Natural killer cell (primary cell): ENCODE measurements around the gene EOGT. TPM values are rescaled to one million over a fixed set of nuclear protein-coding genes. Genes with fewer than 3 reads are reported as not detected.

Experiments
- ATAC-seq, 3 donors: fragments of 150-1000 bp in 2 of 3; fragments of 200-7000 bp in 1 of 3; cut with Tn5 transposase; 1 replicate in 1 of 3; 2 replicates in 2 of 3; pipeline ENCODE4 v1.10.0; 2021; ENCODE audit warnings: mild to moderate bottlenecking in 2 of 3, moderate library complexity in 2 of 3
- DNase-seq, 2 donors: peaks; one replicate each; pipeline versions ENCODE4 v3.0.0 to v3.0.0-alpha.2; 2013 to 2021; ENCODE audit warnings: mixed read lengths in 1 of 2
- H3K27ac ChIP-seq: one replicate; pipeline ENCODE4 v1.5.1; 2013; ENCODE audit warnings: mild to moderate bottlenecking, low read length
- H3K27me3 ChIP-seq: one replicate; pipeline ENCODE4 v1.6.1; 2013; ENCODE audit warnings: low read length; ENCODE audit not compliant: control insufficient read depth, insufficient read depth
- H3K36me3 ChIP-seq: one replicate; pipeline ENCODE4 v1.6.1; 2013; ENCODE audit warnings: low read length; ENCODE audit not compliant: control insufficient read depth, insufficient read depth
- H3K4me1 ChIP-seq: one replicate; pipeline ENCODE4 v1.6.1; 2013; ENCODE audit warnings: low read length; ENCODE audit not compliant: control insufficient read depth, insufficient read depth
- H3K4me3 ChIP-seq: one replicate; pipeline ENCODE4 v1.5.1; 2013; ENCODE audit warnings: low read length
- H3K9me3 ChIP-seq: one replicate; pipeline ENCODE4 v1.6.1; 2013; ENCODE audit warnings: low read length; ENCODE audit not compliant: control insufficient read depth, insufficient read depth
- H3K27ac Mint-ChIP-seq, 2 donors: one replicate each; pipeline ENCODE4 v1.8.0; 2022; ENCODE audit warnings: mild to moderate bottlenecking in 2 of 2, mixed read lengths in 2 of 2, moderate library complexity in 1 of 2
- H3K27me3 Mint-ChIP-seq, 2 donors: one replicate each; pipeline ENCODE4 v1.8.0; 2022; ENCODE audit warnings: low read depth in 2 of 2, mixed read lengths in 2 of 2
- H3K36me3 Mint-ChIP-seq: one replicate; pipeline ENCODE4 v1.8.0; 2022; ENCODE audit warnings: mixed read lengths
- H3K4me1 Mint-ChIP-seq, 2 donors: one replicate each; pipeline ENCODE4 v1.8.0; 2022; ENCODE audit warnings: mixed read lengths in 2 of 2
- H3K4me3 Mint-ChIP-seq: one replicate; pipeline ENCODE4 v1.8.0; 2022; ENCODE audit warnings: mild to moderate bottlenecking, moderate library complexity, mixed read lengths
- H3K9me3 Mint-ChIP-seq, 2 donors: one replicate each; pipeline ENCODE4 v1.8.0; 2022; ENCODE audit warnings: mixed read lengths in 2 of 2
- CTCF ChIP-seq: fragments of 200-600 bp; IDR thresholded peaks from one replicate; pipeline ENCODE4 v1.8.0; 2022; ENCODE audit warnings: antibody characterized with exemption
- WGBS: methylation state at CpG from one replicate; pipeline ENCODE4 v1.1.7; 2013; ENCODE audit warnings: missing lambda C conversion rate; ENCODE audit not compliant: insufficient coverage; 5-methylcytosine and 5-hydroxymethylcytosine counted together
- intact Hi-C: fragments of 100-400 bp; cut with micrococcal nuclease; formaldehyde crosslinking; loops from one replicate; pipeline ENCODE4 v1.14.2; 2022
- total RNA-seq, 4 donors: library from RNA; stranded (reverse); fragments of 120-200 nt in 1 of 4; gene quantifications; one replicate each; pipeline versions ENCODE4 v1.2.3 to v1.2.4, GENCODE V29; 2013 to 2022

The EOGT gene
- total RNA-seq, 3 donors from 2014 or later (not counting 1 experiment from before 2014, with no cell fraction given) = 8.4 to 11.6 (median 10.8) TPM

GRCh38 chr3:68996356-68996995 is 17.0 kb downstream of the EOGT start:
- Histone ChIP-seq H3K9me3 (no peaks in the 10 kb centered on the region), H3K4me3 (no peak overlapping the region), H3K27ac (no peak overlapping the region), H3K27me3 (no peaks in the 10 kb centered on the region), H3K4me1 (no peaks in the 10 kb centered on the region), H3K36me3 (peaks cover 12% of the 10 kb centered on the region)
- H3K36me3 Mint-ChIP-seq = no peaks in the 10 kb centered on the region
- ATAC-seq = no peak
- no peak for DNase-seq
- no peak overlapping the region for H3K4me3 Mint-ChIP-seq
- intact Hi-C loops = no loop called here
- 89% methylated on average over 7 of the region's 8 CpGs for WGBS
- no peaks in the 10 kb centered on the region for H3K9me3 Mint-ChIP-seq
- no peak for TF ChIP-seq CTCF
- no peaks in the 10 kb centered on the region for H3K4me1 Mint-ChIP-seq
- H3K27me3 Mint-ChIP-seq = no peaks in the 10 kb centered on the region
- no peak overlapping the region for H3K27ac Mint-ChIP-seq

GRCh38 chr3:68988740-68989139 is 24.7 kb downstream of the EOGT start:
- no peak for TF ChIP-seq CTCF

GRCh38 chr3:68987322-68987721 is 26.2 kb downstream of the EOGT start:
- 80% methylated on average over 4 of the region's 6 CpGs for WGBS

More at GRCh38 chr3:68988740-68989139, 24.7 kb downstream of the EOGT start:
- peaks cover 18% of the 10 kb centered on the region for H3K36me3 Mint-ChIP-seq
- H3K4me3 ChIP-seq = no peak overlapping the region
- no peak overlapping the region for H3K4me3 Mint-ChIP-seq
- ATAC-seq (no peak), DNase-seq (no peak)
- H3K27ac ChIP-seq = no peak overlapping the region
- H3K27me3 ChIP-seq = no peaks in the 10 kb centered on the region
- no peaks in the 10 kb centered on the region for H3K4me1 ChIP-seq
- H3K4me1 Mint-ChIP-seq = no peaks in the 10 kb centered on the region
- no peaks in the 10 kb centered on the region for H3K9me3 Mint-ChIP-seq
- H3K9me3 ChIP-seq = no peaks in the 10 kb centered on the region
- no peak overlapping the region for H3K27ac Mint-ChIP-seq
- intact Hi-C loops = no loop called here
- 100% methylated on average over 4 of the region's 4 CpGs for WGBS
- H3K27me3 Mint-ChIP-seq = no peaks in the 10 kb centered on the region
- H3K36me3 ChIP-seq = peaks cover 18% of the 10 kb centered on the region

More at GRCh38 chr3:68987322-68987721, 26.2 kb downstream of the EOGT start:
- Histone ChIP-seq H3K9me3 (no peaks in the 10 kb centered on the region), H3K4me1 (no peaks in the 10 kb centered on the region), H3K27ac (no peak overlapping the region), H3K4me3 (no peak overlapping the region), H3K27me3 (no peaks in the 10 kb centered on the region), H3K36me3 (peaks cover 16% of the 10 kb centered on the region)
- Mint-ChIP-seq H3K4me3 (no peak overlapping the region), H3K36me3 (peaks cover 23% of the 10 kb centered on the region), H3K9me3 (no peaks in the 10 kb centered on the region), H3K27ac (no peak overlapping the region), H3K4me1 (no peaks in the 10 kb centered on the region), H3K27me3 (no peaks in the 10 kb centered on the region)
- DNase-seq (no peak), ATAC-seq (no peak)
- intact Hi-C loops = no loop called here
- no peak for TF ChIP-seq CTCF
